ENCODE data around the gene GRK5. TPM values are rescaled to one million over a fixed set of nuclear protein-coding genes. Genes with fewer than 3 reads are reported as not detected.
A peak's percentile ranks its signal among the peaks of the same experiment; 100 is the strongest.
"Not testable (repeated sequence)": the region's sequence is repeated elsewhere in the genome, so short reads cannot be mapped to it uniquely, and the experiment has no call there.

GRK5 gene
- total RNA-seq, 2 donors from 2014 or later, result 18.9 to 28.2 TPM

GRCh38 chr10:119257899-119258419 lies 50.6 kb downstream of the GRK5 start:
- Mint-ChIP-seq H3K4me1 (peaks cover 15% of the 10 kb centered on the region), H3K36me3 (ENCODE audit: low read depth) (no peaks in the 10 kb centered on the region), H3K27ac (peak overlapping the region; percentile 20), H3K9me3 (no peaks in the 10 kb centered on the region), H3K4me3 (no peak overlapping the region), H3K27me3 (no peaks in the 10 kb centered on the region)
- ATAC-seq (replicated peaks), result no peak

DNA sequence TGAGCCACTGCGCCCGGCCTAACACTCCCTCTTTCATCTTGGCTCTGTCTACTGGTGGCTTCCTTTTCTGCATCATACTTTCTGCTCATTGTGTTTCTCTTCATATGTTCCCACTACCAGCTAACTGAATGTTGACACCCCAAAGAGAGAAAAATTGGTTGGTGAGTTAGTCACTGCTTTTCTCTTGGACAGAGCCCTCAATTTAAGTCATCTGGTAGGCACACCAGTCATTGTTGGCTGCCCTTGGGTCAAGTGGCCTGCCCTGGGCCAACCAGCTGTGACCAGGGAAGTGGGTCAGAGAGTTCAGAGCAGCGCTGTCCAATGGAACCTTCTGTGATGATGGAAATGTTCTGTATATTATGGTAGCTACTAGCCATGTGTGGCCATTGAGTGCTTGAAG lies 52.0 kb downstream of the GRK5 start:
- Mint-ChIP-seq H3K27ac (peak overlapping the region; percentile 72), H3K27me3 (no peaks in the 10 kb centered on the region), H3K9me3 (no peaks in the 10 kb centered on the region), H3K36me3 (ENCODE audit: low read depth) (no peaks in the 10 kb centered on the region), H3K4me1 (peaks cover 5% of the 10 kb centered on the region), H3K4me3 (no peak overlapping the region)
- ATAC-seq (replicated peaks), result no peak

GRCh38 chr10:119261016-119261415 lies 53.6 kb downstream of the GRK5 start:
- H3K4me1 Mint-ChIP-seq; ATAC-seq (replicated peaks); H3K27me3 Mint-ChIP-seq; H3K9me3 Mint-ChIP-seq; H3K27ac Mint-ChIP-seq; H3K4me3 Mint-ChIP-seq; H3K36me3 Mint-ChIP-seq (ENCODE audit: low read depth): not testable (repeated sequence)

- Mint-ChIP-seq H3K27me3 (no peaks in the 10 kb centered on the region), H3K27ac (peak overlapping the region; percentile 77), H3K36me3 (ENCODE audit: low read depth) (no peaks in the 10 kb centered on the region), H3K4me1 (peaks cover 14% of the 10 kb centered on the region), H3K9me3 (no peaks in the 10 kb centered on the region), H3K4me3 (no peak overlapping the region)
- ATAC-seq (replicated peaks), result no peak
Observed at GRCh38 chr10:119263951-119264617, 56.7 kb downstream of the GRK5 start.

- H3K9me3 Mint-ChIP-seq, result no peaks in the 10 kb centered on the region
- H3K27ac Mint-ChIP-seq, result no peak overlapping the region
- no peaks in the 10 kb centered on the region for H3K36me3 Mint-ChIP-seq (ENCODE audit: low read depth)
- no peak overlapping the region for H3K4me3 Mint-ChIP-seq
- H3K27me3 Mint-ChIP-seq, result no peaks in the 10 kb centered on the region
- no peak for ATAC-seq (replicated peaks)
- peaks cover 23% of the 10 kb centered on the region for H3K4me1 Mint-ChIP-seq
Observed at GRCh38 chr10:119265691-119266090, 58.3 kb downstream of the GRK5 start.

DNA sequence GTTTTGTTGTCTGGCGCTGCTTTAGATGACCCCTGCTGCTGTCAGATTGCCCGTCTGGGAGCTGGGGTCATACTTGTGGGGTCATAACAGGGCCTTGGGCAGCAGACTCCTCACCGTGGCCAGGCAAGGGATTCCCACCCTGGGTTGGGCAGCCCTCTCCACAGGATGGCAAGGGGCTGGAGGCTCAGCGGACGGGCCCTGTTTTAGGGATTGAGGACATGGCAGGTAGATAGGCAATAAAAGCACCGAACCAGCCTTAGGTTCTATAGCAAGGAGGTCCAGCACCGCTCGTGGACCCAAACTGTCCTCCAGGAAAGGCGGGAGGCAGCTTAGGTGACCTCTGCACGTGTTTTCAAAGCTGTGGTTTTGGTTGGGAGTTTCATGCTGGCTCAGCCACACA lies 60.0 kb downstream of the GRK5 start:
- Mint-ChIP-seq H3K9me3 (no peaks in the 10 kb centered on the region), H3K4me1 (peaks cover 30% of the 10 kb centered on the region), H3K36me3 (ENCODE audit: low read depth) (no peaks in the 10 kb centered on the region), H3K4me3 (no peak overlapping the region), H3K27me3 (no peaks in the 10 kb centered on the region), H3K27ac (peak overlapping the region; percentile 33)
- no peak for ATAC-seq (replicated peaks)

GRCh38 chr10:119268428-119268827 lies 61.1 kb downstream of the GRK5 start:
- Mint-ChIP-seq H3K4me3 (peak overlapping the region; percentile 69), H3K27me3 (no peaks in the 10 kb centered on the region), H3K4me1 (peaks cover 33% of the 10 kb centered on the region), H3K27ac (peak overlapping the region; percentile 93), H3K36me3 (ENCODE audit: low read depth) (no peaks in the 10 kb centered on the region), H3K9me3 (no peaks in the 10 kb centered on the region)
- ATAC-seq (replicated peaks), result peak; percentile 20

GRCh38 chr10:119268871-119269506 lies 61.6 kb downstream of the GRK5 start:
- peak overlapping the region; percentile 69 for H3K4me3 Mint-ChIP-seq
- ATAC-seq (replicated peaks), result peak; percentile 85
- peaks cover 33% of the 10 kb centered on the region for H3K4me1 Mint-ChIP-seq
- peak overlapping the region; percentile 93 for H3K27ac Mint-ChIP-seq
- no peaks in the 10 kb centered on the region for H3K9me3 Mint-ChIP-seq
- H3K27me3 Mint-ChIP-seq, result no peaks in the 10 kb centered on the region
- no peaks in the 10 kb centered on the region for H3K36me3 Mint-ChIP-seq (ENCODE audit: low read depth)

DNA sequence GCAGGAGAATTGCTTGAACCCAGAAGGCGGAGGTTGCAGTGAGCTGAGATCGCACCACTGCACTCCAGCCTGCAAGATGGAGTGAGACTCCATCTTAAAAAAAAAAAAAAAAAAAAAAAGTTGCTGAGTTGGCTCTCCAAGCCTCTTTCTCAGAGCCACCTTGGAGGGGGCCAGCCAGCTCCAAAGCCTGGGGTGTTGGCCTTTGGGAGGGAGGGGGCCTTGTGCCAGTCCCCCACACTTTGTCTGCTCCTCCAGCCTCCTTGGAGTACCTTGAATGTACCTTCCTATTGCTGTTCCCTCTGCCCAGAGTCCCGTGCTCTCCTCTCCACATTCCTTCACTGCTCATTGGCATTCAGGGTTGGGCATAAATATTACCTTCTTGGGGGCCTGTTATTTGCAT lies 62.4 kb downstream of the GRK5 start:
- H3K36me3 Mint-ChIP-seq (ENCODE audit: low read depth), result no peaks in the 10 kb centered on the region
- no peaks in the 10 kb centered on the region for H3K27me3 Mint-ChIP-seq
- no peak for ATAC-seq (replicated peaks)
- H3K27ac Mint-ChIP-seq, result peak overlapping the region; percentile 93
- H3K4me1 Mint-ChIP-seq, result peaks cover 28% of the 10 kb centered on the region
- H3K4me3 Mint-ChIP-seq, result peak overlapping the region; percentile 69
- H3K9me3 Mint-ChIP-seq, result no peaks in the 10 kb centered on the region

GRCh38 chr10:119270762-119271366 lies 63.5 kb downstream of the GRK5 start:
- Mint-ChIP-seq H3K9me3 (no peaks in the 10 kb centered on the region), H3K27me3 (no peaks in the 10 kb centered on the region), H3K4me3 (peak overlapping the region; percentile 69), H3K36me3 (ENCODE audit: low read depth) (no peaks in the 10 kb centered on the region), H3K4me1 (peaks cover 28% of the 10 kb centered on the region), H3K27ac (peak overlapping the region; percentile 93)
- peak; percentile 62 for ATAC-seq (replicated peaks)

GRCh38 chr10:119272338-119272734 lies 65.0 kb downstream of the GRK5 start:
- H3K9me3 Mint-ChIP-seq; H3K36me3 Mint-ChIP-seq (ENCODE audit: low read depth); H3K4me3 Mint-ChIP-seq; H3K27ac Mint-ChIP-seq; H3K27me3 Mint-ChIP-seq; ATAC-seq (replicated peaks): not testable (repeated sequence)
- peaks cover 28% of the 10 kb centered on the region for H3K4me1 Mint-ChIP-seq

GRCh38 chr10:119272736-119273135 lies 65.4 kb downstream of the GRK5 start:
- Mint-ChIP-seq H3K36me3 (ENCODE audit: low read depth) (no peaks in the 10 kb centered on the region), H3K27ac (no peak overlapping the region), H3K4me3 (no peak overlapping the region), H3K27me3 (no peaks in the 10 kb centered on the region), H3K9me3 (no peaks in the 10 kb centered on the region), H3K4me1 (peaks cover 28% of the 10 kb centered on the region)
- no peak for ATAC-seq (replicated peaks)

- Mint-ChIP-seq H3K27ac (no peak overlapping the region), H3K4me3 (no peak overlapping the region), H3K4me1 (peaks cover 26% of the 10 kb centered on the region), H3K27me3 (no peaks in the 10 kb centered on the region), H3K36me3 (ENCODE audit: low read depth) (no peaks in the 10 kb centered on the region), H3K9me3 (no peaks in the 10 kb centered on the region)
- no peak for ATAC-seq (replicated peaks)
Observed at GRCh38 chr10:119273413-119273812, 66.0 kb downstream of the GRK5 start.

GRCh38 chr10:119274519-119275045 lies 67.2 kb downstream of the GRK5 start:
- H3K27me3 Mint-ChIP-seq, result no peaks in the 10 kb centered on the region
- no peaks in the 10 kb centered on the region for H3K36me3 Mint-ChIP-seq (ENCODE audit: low read depth)
- peaks cover 16% of the 10 kb centered on the region for H3K4me1 Mint-ChIP-seq
- no peak for ATAC-seq (replicated peaks)
- no peaks in the 10 kb centered on the region for H3K9me3 Mint-ChIP-seq
- no peak overlapping the region for H3K4me3 Mint-ChIP-seq
- no peak overlapping the region for H3K27ac Mint-ChIP-seq

- Mint-ChIP-seq H3K9me3 (no peaks in the 10 kb centered on the region), H3K4me1 (peaks cover 13% of the 10 kb centered on the region)
Observed at GRCh38 chr10:119275085-119275484, 67.7 kb downstream of the GRK5 start.

More at GRCh38 chr10:119275085-119275484, 67.7 kb downstream of the GRK5 start:
- Mint-ChIP-seq H3K27me3 (no peaks in the 10 kb centered on the region), H3K36me3 (ENCODE audit: low read depth) (no peaks in the 10 kb centered on the region), H3K27ac (no peak overlapping the region), H3K4me3 (no peak overlapping the region)
- ATAC-seq (replicated peaks), result no peak

Measured in activated T-helper 17 cell treated with anti-CD3 and anti-CD28 coated beads, Interleukin-2, amount 50 U/mL, for 72 hours (primary cell).